OCI-LY7 (cell line): ENCODE results near the gene MCM5.

ENCODE experiments used
- EZH2phosphoT487 ChIP-seq: fragments of 200-600 bp; sonication (generic); IDR thresholded peaks from 2 replicates; pipeline ENCODE4 v1.6.1; 2018; ENCODE audit warnings: low read depth, borderline replicate concordance, mild to moderate bottlenecking, mixed run types, antibody characterized with exemption, low read length, moderate library complexity, mixed read lengths
- TF ChIP-seq, protein P1 (sequence below): fragments of 200-600 bp; sonication (generic); conservative IDR thresholded peaks from 2 replicates; pipeline ENCODE4 v1.5.1; 2014; ENCODE audit warnings: mild to moderate bottlenecking, antibody characterized with exemption, low read length, moderate library complexity, mixed read lengths

DNA sequence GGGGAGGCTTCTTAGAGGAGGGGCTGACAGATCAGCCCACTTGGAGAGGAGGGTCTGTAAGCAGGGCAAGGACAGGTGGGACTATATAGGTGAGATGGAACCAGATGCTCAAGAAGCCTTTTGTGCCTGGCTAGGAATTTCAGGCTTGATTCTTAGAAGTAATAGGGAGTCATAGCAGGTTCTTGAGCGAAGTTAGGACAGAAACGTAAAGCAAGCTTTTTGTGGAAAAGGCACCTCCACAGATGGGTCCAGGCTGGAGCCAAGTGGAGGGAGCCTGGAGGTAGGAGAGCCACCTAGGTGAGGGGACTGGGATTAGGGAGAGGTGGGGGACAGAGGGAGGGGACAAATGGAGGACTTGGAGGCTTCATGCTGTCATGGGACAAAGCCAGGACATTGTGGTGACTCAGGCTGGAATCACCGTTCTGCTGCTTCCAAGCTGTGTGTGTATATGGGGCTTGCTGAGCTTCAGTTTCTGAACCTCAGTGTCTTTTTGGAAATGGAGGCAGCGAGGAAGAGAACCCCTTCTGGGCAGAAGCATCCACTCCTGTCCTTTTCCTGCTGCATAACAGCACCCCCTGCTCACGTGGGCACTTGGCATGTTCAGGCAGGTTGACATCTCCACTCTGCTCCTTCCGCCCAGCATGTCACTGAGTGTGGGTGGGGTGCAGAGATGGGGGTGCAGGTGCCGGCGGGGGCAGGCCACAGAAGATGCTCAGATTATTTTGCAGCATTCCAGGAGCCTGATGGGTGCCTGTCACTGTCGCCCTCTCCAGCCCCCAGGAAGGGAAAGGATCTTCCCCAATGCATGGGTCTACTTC is 58.0 kb downstream of the MCM5 start:
- TF ChIP-seq, protein P1, sequence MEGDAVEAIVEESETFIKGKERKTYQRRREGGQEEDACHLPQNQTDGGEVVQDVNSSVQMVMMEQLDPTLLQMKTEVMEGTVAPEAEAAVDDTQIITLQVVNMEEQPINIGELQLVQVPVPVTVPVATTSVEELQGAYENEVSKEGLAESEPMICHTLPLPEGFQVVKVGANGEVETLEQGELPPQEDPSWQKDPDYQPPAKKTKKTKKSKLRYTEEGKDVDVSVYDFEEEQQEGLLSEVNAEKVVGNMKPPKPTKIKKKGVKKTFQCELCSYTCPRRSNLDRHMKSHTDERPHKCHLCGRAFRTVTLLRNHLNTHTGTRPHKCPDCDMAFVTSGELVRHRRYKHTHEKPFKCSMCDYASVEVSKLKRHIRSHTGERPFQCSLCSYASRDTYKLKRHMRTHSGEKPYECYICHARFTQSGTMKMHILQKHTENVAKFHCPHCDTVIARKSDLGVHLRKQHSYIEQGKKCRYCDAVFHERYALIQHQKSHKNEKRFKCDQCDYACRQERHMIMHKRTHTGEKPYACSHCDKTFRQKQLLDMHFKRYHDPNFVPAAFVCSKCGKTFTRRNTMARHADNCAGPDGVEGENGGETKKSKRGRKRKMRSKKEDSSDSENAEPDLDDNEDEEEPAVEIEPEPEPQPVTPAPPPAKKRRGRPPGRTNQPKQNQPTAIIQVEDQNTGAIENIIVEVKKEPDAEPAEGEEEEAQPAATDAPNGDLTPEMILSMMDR: no peak
- TF ChIP-seq EZH2phosphoT487: no peak
